Measurements from ENCODE around the gene IL1RAPL2. TPM values are rescaled to one million over a fixed set of nuclear protein-coding genes. Genes with fewer than 3 reads are reported as not detected.

Gene IL1RAPL2
- total and polyA plus RNA-seq, 2 of the 8 experiments (the other 6 are each of a cell fraction or from before 2014, with no cell fraction given) = 0.20 to 1.3 TPM

GRCh38 chrX:105543283-105543682 is 977.3 kb downstream of the IL1RAPL2 start:
- H2BK5ac ChIP-seq (ENCODE audit: low read depth, low read length) = no peak overlapping the region
- CTCF ChIA-PET (ENCODE audit: partially characterized antibody) = no interaction called here
- H3K27me3 ChIP-seq (replicated peaks in 1 of 4; ENCODE audit: control insufficient read depth in 3 of 4, extremely low read depth in 1 of 4, insufficient read depth in 3 of 4, low read length in 3 of 4) = no peaks in the 10 kb centered on the region
- no peak for DNase-seq (ENCODE audit: low read depth in 1 of 2, low spot score in 2 of 2)
- no peak overlapping the region for H3K9ac ChIP-seq (replicated peaks in 1 of 4; ENCODE audit: extremely low read depth in 1 of 4, low read depth in 3 of 4, low read length in 3 of 4)
- no peaks in the 10 kb centered on the region for H3K36me3 ChIP-seq (ENCODE audit: control insufficient read depth in 2 of 4, insufficient read depth in 4 of 4, low read length in 3 of 4)
- peaks cover 0 to 9% (median 0%) of the 10 kb centered on the region in 4 experiments; a peak in 2 of 7 replicates for H3K4me1 ChIP-seq (replicated peaks in 1 of 4; ENCODE audit: control insufficient read depth in 3 of 4, insufficient read depth in 4 of 4, low read length in 3 of 4)
- no peaks in the 10 kb centered on the region for H3K79me2 ChIP-seq (ENCODE audit: control insufficient read depth in 1 of 2, insufficient read depth in 2 of 2, low read length in 2 of 2)
- H2BK12ac ChIP-seq (ENCODE audit: low read depth, low read length) = no peak overlapping the region
- no peak overlapping the region for H2BK15ac ChIP-seq (ENCODE audit: low read length)
- no peaks in the 10 kb centered on the region for H3K79me1 ChIP-seq (ENCODE audit: low read depth, low read length)
- H3K27ac ChIP-seq (ENCODE audit: low read depth, low read length) = no peak overlapping the region
- POLR2A ChIA-PET (ENCODE audit: partially characterized antibody) = no interaction called here
- H3K18ac ChIP-seq (ENCODE audit: extremely low read depth, low read length) = no peak overlapping the region; the same call in 1 of the 2 replicates
- no peak overlapping the region for H3K56ac ChIP-seq (replicated peaks; ENCODE audit: insufficient read length, low read depth, low read length)
- H4K5ac ChIP-seq (ENCODE audit: insufficient read length, low read depth, low read length) = no peak overlapping the region
- no peak overlapping the region for H3K23ac ChIP-seq (ENCODE audit: insufficient read length)
- H4K20me1 ChIP-seq (replicated peaks in 1 of 2; ENCODE audit: control insufficient read depth in 1 of 2, insufficient read depth in 2 of 2, low read length in 2 of 2) = no peaks in the 10 kb centered on the region
- H2BK120ac ChIP-seq (replicated peaks; ENCODE audit: low read depth, low read length) = no peak overlapping the region
- H3K23me2 ChIP-seq (ENCODE audit: low read depth, low read length) = no peaks in the 10 kb centered on the region
- peak overlapping the region; percentile 21 to 31; a peak in 2 of 4 replicates for H3K4me2 ChIP-seq (ENCODE audit: insufficient read depth in 1 of 2, low read depth in 2 of 2, low read length in 2 of 2)
- no peak overlapping the region for H2AFZ ChIP-seq (ENCODE audit: low read length)
- no peak overlapping the region for H4K91ac ChIP-seq (replicated peaks; ENCODE audit: insufficient read length, low read length)
- H3K9me3 ChIP-seq (ENCODE audit: insufficient read depth in 2 of 2, low read depth in 1 of 2, low read length in 1 of 2) = 0 out of 4 replicates have a peak, but pooled peaks cover 0 to 3% of the 10 kb centered on the region in 2 experiments
- H3K4ac ChIP-seq (replicated peaks; ENCODE audit: insufficient read length, low read depth, low read length) = no peak overlapping the region
- no peak overlapping the region for H3K14ac ChIP-seq (ENCODE audit: insufficient read length)
- H4K8ac ChIP-seq (ENCODE audit: extremely low read depth, insufficient read depth, low read length) = no peak overlapping the region
- peak; percentile 84 for FAIRE-seq
- H2BK20ac ChIP-seq (ENCODE audit: low read length) = no peak overlapping the region
- peak overlapping the region in 1 of 4 experiments; percentile 28; a peak in 1 of 8 replicates for H3K4me3 ChIP-seq (ENCODE audit: extremely low read depth in 1 of 4, insufficient read depth in 2 of 4, low read depth in 3 of 4, low read length in 4 of 4)
- no peak overlapping the region for H2AK5ac ChIP-seq (ENCODE audit: low read depth, low read length)
- no peak for TF ChIP-seq ATF2 (IDR thresholded peaks at IDR 0.05; ENCODE audit: low read length)
- no peak for TF ChIP-seq SUZ12 (IDR thresholded peaks at IDR 0.05; ENCODE audit: low read length)
- no peak for TF ChIP-seq SAP30 (IDR thresholded peaks at IDR 0.05; ENCODE audit: insufficient read depth, insufficient replicate concordance, low read length)
- no peak for TF ChIP-seq POLR2A (IDR thresholded peaks at IDR 0.05; ENCODE audit: control extremely low read depth in 1 of 2, low read depth in 2 of 2, low read length in 2 of 2)
- TF ChIP-seq HDAC2 (IDR thresholded peaks at IDR 0.05; ENCODE audit: borderline replicate concordance in 1 of 2, low read depth in 2 of 2, low read length in 2 of 2) = no peak
- TF ChIP-seq EP300 (IDR thresholded peaks at IDR 0.05; ENCODE audit: borderline replicate concordance in 1 of 2, low read depth in 2 of 2, low read length in 2 of 2) = no peak
- TF ChIP-seq SP4 (IDR thresholded peaks at IDR 0.05; ENCODE audit: low read length) = no peak
- TF ChIP-seq USF2 (IDR thresholded peaks at IDR 0.05; ENCODE audit: low read length) = no peak
- TF ChIP-seq KDM5A (IDR thresholded peaks at IDR 0.05; ENCODE audit: low read length) = no peak

Data from H1 (cell line).